ENCODE results near the gene TMEM130.

The TMEM130 gene

DNA sequence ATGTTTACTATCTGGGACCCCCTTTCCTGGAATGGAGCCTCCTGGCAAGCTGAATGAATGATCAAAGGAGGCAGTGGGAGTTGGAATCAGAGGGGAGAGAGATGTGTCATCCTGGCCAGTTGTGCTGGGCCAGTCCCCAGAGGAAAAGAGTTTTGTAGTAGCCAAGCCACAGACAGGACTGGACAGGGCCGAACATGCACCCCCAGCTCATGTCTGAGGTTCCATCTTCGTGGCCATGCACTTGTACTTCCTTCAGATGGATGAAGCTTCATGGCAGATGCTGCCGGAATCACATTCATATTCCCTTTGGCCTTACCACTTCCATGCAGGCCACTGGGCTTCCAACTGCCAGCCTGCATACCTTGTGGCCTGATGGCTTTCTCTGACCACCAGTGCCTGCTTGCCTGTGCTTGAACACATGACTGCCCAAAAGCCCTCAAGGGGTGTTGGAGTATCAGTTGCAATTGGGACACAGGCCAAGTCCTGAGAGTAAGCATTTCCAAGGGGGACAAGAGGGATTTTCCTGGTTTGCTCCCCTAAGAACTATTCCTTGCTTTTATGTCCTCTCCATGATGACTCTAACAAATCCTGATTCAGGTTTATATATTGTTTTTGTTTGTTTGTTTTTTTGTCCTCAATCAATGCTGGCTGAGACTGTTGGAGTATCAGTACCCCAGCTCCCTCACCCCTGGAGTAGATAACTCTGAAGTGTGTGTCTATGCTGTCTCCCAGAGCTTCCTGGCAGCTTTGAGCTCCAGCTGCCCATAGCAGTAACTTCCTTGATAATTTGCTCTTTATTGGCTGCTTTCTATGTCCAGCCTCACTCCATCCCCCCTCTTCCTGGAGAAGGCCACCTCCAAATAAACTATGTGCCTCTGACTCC, 63.6 kb downstream of the TMEM130 start:
- DNase-seq, result no peak

GRCh38 chr7:98802781-98803110, 67.1 kb downstream of the TMEM130 start:
- no peak for DNase-seq

- DNase-seq, result peak; percentile 60
These were observed 67.6 kb downstream of the TMEM130 start for GRCh38 chr7:98802088-98802780.

DNA sequence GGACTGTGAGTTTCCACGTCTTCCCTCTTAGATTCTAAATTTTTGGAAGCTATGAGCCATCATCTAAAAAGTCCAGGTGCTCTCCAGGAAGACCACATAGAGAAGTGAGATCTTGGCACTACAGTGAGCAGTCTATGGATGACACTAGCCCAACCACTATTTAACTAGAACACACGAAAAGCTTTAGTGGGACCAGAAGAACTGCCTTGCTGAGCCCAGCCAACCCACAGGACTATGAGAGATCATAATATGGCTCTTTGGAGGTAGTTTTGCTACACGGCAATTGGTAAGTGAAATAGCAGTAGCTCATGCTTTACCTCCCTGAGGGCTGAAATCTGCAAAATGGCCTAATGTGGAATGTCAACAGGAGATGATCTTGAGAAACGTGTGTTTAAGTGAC, 68.8 kb downstream of the TMEM130 start:
- DNase-seq, result no peak

GRCh38 chr7:98797150-98797549, 72.7 kb downstream of the TMEM130 start:
- DNase-seq, result no peak
